ENCODE results near the gene ITGAV.

The ITGAV gene

DNA sequence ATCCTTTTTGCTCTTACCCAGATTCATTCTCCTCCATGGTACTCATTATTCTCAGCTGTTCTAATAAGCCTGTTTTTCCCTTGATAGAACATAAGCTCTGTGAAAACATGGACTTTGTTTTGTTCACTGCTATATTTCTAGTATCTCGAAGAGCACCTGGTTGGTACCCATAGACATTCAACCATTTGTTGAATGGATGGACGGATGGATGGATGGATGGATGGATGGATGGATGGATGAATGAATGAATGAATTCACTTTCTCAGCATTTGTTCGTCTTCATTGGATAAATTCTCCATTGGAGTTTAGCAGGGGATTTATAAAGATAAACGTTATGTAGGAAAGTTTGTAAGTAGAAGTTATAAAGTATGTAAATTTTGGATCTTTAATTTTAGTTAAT, 106.9 kb downstream of the ITGAV start:
- H3K9ac ChIP-seq: no peak overlapping the region
- no peaks in the 10 kb centered on the region for H3K27me3 ChIP-seq (ENCODE audit: control insufficient read depth, insufficient read depth, low read length)
- no peaks in the 10 kb centered on the region for H3K9me3 ChIP-seq (ENCODE audit: control insufficient read depth, low read length)
- H2AFZ ChIP-seq: no peak overlapping the region
- H3K4me3 ChIP-seq (ENCODE audit: low read depth, low read length): no peak overlapping the region
- H3K79me2 ChIP-seq: no peaks in the 10 kb centered on the region
- H3K36me3 ChIP-seq (ENCODE audit: control insufficient read depth, insufficient read depth, low read length): no peaks in the 10 kb centered on the region
- H3K27ac ChIP-seq: no peak overlapping the region
- no peak overlapping the region for H3K4me2 ChIP-seq (ENCODE audit: low read length)
- TF ChIP-seq, protein P1, sequence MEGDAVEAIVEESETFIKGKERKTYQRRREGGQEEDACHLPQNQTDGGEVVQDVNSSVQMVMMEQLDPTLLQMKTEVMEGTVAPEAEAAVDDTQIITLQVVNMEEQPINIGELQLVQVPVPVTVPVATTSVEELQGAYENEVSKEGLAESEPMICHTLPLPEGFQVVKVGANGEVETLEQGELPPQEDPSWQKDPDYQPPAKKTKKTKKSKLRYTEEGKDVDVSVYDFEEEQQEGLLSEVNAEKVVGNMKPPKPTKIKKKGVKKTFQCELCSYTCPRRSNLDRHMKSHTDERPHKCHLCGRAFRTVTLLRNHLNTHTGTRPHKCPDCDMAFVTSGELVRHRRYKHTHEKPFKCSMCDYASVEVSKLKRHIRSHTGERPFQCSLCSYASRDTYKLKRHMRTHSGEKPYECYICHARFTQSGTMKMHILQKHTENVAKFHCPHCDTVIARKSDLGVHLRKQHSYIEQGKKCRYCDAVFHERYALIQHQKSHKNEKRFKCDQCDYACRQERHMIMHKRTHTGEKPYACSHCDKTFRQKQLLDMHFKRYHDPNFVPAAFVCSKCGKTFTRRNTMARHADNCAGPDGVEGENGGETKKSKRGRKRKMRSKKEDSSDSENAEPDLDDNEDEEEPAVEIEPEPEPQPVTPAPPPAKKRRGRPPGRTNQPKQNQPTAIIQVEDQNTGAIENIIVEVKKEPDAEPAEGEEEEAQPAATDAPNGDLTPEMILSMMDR (IDR thresholded peaks at IDR 0.05): no peak
- peaks cover 2% of the 10 kb centered on the region for H3K4me1 ChIP-seq

DNA sequence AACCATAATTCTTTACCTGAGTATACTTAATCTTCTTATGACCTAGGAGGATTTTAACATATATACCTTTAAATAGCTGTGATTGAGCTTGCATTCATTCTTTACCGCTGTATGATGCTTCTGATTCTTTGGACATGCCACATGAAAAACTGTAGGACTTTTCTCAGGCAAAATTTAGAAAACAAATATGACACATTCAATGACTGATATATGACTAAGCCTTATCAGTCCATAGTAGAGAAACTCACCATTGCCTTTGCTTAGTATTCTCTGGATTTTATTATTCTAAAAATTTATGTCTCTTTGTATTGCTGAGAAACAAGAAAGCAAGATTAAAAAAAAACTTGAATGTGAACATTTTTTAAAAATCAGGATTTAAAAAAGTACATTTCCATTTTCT, 107.7 kb downstream of the ITGAV start:
- H3K9ac ChIP-seq: no peak overlapping the region
- H3K79me2 ChIP-seq: no peaks in the 10 kb centered on the region
- H3K4me1 ChIP-seq: peaks cover 2% of the 10 kb centered on the region
- no peaks in the 10 kb centered on the region for H3K9me3 ChIP-seq (ENCODE audit: control insufficient read depth, low read length)
- TF ChIP-seq, protein P1 (IDR thresholded peaks at IDR 0.05): no peak
- no peak overlapping the region for H3K4me3 ChIP-seq (ENCODE audit: low read depth, low read length)
- H3K4me2 ChIP-seq (ENCODE audit: low read length): no peak overlapping the region
- no peak overlapping the region for H3K27ac ChIP-seq
- no peaks in the 10 kb centered on the region for H3K36me3 ChIP-seq (ENCODE audit: control insufficient read depth, insufficient read depth, low read length)
- no peak overlapping the region for H2AFZ ChIP-seq
- H3K27me3 ChIP-seq (ENCODE audit: control insufficient read depth, insufficient read depth, low read length): no peaks in the 10 kb centered on the region

DNA sequence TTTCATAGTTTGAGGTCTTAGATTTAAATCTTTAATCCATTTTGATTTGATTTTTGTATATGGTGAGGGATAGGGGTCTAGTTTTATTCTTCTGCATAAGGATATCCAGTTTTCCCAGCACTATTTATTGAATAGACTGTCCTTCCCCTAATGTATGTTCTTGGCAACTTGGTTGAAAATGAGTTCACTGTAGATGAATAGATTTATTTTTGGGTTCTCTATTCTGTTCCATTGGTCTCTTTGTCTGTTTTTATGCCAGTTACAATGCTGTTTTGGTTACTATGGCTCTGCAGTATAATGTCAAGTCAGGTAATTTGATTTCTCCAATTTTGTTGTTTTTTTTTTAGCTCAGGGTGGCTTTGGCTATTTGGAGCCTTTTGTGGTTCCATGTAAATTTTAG, 109.9 kb downstream of the ITGAV start:
- Histone ChIP-seq H3K27ac (no peak overlapping the region), H3K9ac (no peak overlapping the region), H3K27me3 (ENCODE audit: control insufficient read depth, insufficient read depth, low read length) (no peaks in the 10 kb centered on the region), H3K79me2 (no peaks in the 10 kb centered on the region), H3K9me3 (ENCODE audit: control insufficient read depth, low read length) (no peaks in the 10 kb centered on the region), H3K4me1 (peaks cover 2% of the 10 kb centered on the region), H3K36me3 (ENCODE audit: control insufficient read depth, insufficient read depth, low read length) (no peaks in the 10 kb centered on the region), H3K4me3 (ENCODE audit: low read depth, low read length) (no peak overlapping the region), H3K4me2 (ENCODE audit: low read length) (no peak overlapping the region), H2AFZ (no peak overlapping the region)
- TF ChIP-seq, protein P1 (IDR thresholded peaks at IDR 0.05): no peak

DNA sequence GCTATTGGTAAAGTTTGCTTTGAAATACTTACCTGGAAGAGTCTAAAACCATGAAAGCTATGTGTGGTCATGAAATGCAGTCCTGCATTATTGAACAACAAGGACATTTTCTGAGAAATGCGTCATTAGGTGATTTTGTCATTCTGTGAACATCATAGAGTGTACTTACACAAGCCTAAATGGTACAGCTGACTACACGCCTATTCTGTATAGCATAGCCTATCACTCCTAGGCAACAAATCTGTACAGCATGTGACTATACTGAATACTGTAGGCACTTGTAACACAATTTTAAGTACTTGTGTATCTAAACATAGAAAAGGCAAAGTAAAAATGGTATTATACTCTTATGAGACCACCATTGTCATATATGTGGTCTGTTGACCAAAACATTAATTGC, 112.2 kb downstream of the ITGAV start:
- Histone ChIP-seq H3K9me3 (ENCODE audit: control insufficient read depth, low read length) (no peaks in the 10 kb centered on the region), H3K4me1 (peaks cover 7% of the 10 kb centered on the region), H3K9ac (no peak overlapping the region), H3K27me3 (ENCODE audit: control insufficient read depth, insufficient read depth, low read length) (no peaks in the 10 kb centered on the region), H3K36me3 (ENCODE audit: control insufficient read depth, insufficient read depth, low read length) (no peaks in the 10 kb centered on the region), H3K79me2 (no peaks in the 10 kb centered on the region), H3K4me3 (ENCODE audit: low read depth, low read length) (no peak overlapping the region), H3K27ac (no peak overlapping the region), H2AFZ (no peak overlapping the region), H3K4me2 (ENCODE audit: low read length) (no peak overlapping the region)
- TF ChIP-seq, protein P1 (IDR thresholded peaks at IDR 0.05): no peak

DNA sequence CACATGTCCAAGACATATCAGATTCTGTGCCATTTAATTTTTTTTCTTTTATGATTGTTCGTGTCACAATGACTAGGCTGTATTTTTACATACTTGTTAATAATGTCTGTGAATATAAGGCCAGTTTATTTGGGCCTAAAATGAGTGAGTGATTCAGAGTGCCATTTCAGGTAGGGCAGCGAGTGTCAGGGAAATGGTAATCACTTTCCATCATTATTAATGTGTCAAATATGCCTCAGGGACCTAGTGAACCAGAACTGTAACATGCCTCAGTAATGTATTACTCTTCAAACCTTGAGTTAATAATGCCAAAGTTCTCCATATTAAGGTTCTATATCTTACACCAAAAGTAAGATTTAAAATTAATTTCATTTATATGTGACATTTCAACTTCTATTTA, 112.6 kb downstream of the ITGAV start:
- H3K27ac ChIP-seq: no peak overlapping the region
- TF ChIP-seq, protein P1 (IDR thresholded peaks at IDR 0.05): no peak

More for the DNA sequence above, 112.6 kb downstream of the ITGAV start:
- no peak overlapping the region for H2AFZ ChIP-seq
- H3K4me1 ChIP-seq: peaks cover 7% of the 10 kb centered on the region
- no peak overlapping the region for H3K4me2 ChIP-seq (ENCODE audit: low read length)
- H3K79me2 ChIP-seq: peaks cover 2% of the 10 kb centered on the region
- no peaks in the 10 kb centered on the region for H3K9me3 ChIP-seq (ENCODE audit: control insufficient read depth, low read length)
- no peak overlapping the region for H3K9ac ChIP-seq
- no peak overlapping the region for H3K4me3 ChIP-seq (ENCODE audit: low read depth, low read length)
- no peaks in the 10 kb centered on the region for H3K27me3 ChIP-seq (ENCODE audit: control insufficient read depth, insufficient read depth, low read length)
- H3K36me3 ChIP-seq (ENCODE audit: control insufficient read depth, insufficient read depth, low read length): no peaks in the 10 kb centered on the region

All from parathyroid adenoma (tissue), 2 donors.